ENCODE data around the gene ASIC3. TPM values are rescaled to one million over a fixed set of nuclear protein-coding genes. Genes with fewer than 3 reads are reported as not detected.

Gene ASIC3
- total and polyA plus RNA-seq, 4 donors, result 0.37 to 3.9 (median 2.4) TPM

DNA sequence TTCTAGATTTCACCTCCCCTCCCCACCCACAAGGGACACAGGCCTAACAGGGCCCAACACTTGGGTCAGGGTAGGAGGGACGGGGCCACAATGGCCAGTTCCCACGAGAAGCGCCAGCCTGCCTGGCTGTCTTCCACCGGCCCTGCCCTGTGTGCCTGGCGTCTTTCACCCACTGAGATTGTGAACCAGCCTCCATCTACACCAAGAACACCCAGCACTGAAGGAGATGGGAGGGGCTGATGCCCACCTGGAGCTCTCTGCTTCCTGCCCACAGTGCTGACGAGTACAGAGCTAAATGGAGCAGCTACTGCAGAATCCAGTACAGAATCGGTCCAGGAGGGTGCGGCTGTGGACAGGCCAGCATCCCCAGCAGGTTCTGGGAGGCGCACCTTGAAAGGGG lies 2.4 kb upstream of the ASIC3 start:
- DNase-seq (no peak), ATAC-seq (ENCODE audit: insufficient read depth, low FRiP score) (no peak)
- H3K4me3 ChIP-seq, result no peak overlapping the region
- peaks cover 0 to 26% (median 2%) of the 10 kb centered on the region in 5 donors for H3K4me1 ChIP-seq (ENCODE audit: control insufficient read depth in 5 of 5, insufficient read depth in 5 of 5, low read length in 5 of 5)
- no peak overlapping the region for H3K27ac ChIP-seq (ENCODE audit: low read depth in 1 of 2, low read length in 1 of 2)
- H3K9me3 ChIP-seq (ENCODE audit: control insufficient read depth in 4 of 4, insufficient read depth in 3 of 4, low read length in 3 of 4), result peaks cover 0 to 2% (median 0%) of the 10 kb centered on the region in 4 donors
- TF ChIP-seq, protein P1, sequence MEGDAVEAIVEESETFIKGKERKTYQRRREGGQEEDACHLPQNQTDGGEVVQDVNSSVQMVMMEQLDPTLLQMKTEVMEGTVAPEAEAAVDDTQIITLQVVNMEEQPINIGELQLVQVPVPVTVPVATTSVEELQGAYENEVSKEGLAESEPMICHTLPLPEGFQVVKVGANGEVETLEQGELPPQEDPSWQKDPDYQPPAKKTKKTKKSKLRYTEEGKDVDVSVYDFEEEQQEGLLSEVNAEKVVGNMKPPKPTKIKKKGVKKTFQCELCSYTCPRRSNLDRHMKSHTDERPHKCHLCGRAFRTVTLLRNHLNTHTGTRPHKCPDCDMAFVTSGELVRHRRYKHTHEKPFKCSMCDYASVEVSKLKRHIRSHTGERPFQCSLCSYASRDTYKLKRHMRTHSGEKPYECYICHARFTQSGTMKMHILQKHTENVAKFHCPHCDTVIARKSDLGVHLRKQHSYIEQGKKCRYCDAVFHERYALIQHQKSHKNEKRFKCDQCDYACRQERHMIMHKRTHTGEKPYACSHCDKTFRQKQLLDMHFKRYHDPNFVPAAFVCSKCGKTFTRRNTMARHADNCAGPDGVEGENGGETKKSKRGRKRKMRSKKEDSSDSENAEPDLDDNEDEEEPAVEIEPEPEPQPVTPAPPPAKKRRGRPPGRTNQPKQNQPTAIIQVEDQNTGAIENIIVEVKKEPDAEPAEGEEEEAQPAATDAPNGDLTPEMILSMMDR (IDR thresholded peaks at IDR 0.05; ENCODE audit: control extremely low read depth, extremely low read depth), result no peak
- WGBS, 2 donors, result 89 to 94% methylated on average over 9 of the region's 9 CpGs
- peaks cover 0 to 5% (median 0%) of the 10 kb centered on the region in 3 donors for H3K27me3 ChIP-seq (ENCODE audit: control insufficient read depth in 3 of 3, insufficient read depth in 3 of 3, low read length in 2 of 3)
- no peak overlapping the region for H3K9ac ChIP-seq (ENCODE audit: insufficient read depth in 1 of 2, low read length in 2 of 2)
- H3K36me3 ChIP-seq (ENCODE audit: control insufficient read depth in 4 of 4, insufficient read depth in 4 of 4, low read length in 4 of 4), result peaks cover 0 to 12% (median 3%) of the 10 kb centered on the region in 4 donors

DNA sequence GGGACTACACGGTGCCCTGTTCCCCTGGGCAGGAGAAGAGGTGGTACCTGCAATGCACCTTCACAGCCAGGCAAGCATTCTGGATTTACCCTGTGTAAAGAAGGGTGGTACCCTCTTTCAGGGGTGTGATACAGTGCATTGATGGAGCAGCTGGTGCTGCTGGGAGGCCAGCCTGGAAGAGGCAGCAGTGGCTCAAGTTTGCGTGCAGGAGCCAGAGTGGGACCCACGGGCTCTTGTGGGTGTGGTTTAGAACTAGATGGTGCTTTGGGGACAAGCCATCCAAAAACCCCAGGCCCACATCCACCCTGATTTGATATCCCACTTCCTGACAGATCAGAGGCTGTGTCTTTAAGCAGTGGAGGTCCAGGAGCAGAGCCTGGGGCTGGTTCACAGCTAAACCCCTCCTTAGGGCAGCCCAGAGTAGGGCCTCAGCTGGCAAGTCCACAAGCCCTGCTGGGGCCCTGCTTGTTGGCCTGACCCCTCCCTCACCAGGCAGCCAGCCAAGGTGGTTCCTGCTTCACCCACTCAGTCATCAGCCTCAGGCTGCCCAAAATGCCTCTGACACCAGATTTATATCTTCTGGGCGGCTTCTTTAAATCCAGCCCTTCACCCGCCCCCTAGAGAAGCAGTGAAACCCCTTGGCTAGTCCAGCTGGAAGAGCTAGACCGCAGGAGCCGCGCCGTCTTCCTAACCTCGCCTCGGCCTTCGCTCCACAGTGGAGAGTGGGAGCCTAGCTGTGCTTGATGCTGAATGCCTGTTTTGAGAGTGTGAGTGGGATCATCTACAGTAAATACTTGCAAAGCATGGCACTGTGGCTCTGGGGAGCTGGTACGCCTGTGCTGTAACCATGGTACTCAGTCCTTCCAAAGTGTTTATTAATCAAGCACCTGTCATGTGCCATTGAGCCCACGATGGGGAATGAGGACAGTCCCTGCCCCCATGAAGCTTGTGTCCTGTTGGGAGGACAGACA lies 1.4 kb upstream of the ASIC3 start:
- DNase-seq (peak; percentile 91 to 95 (median 92)), ATAC-seq (ENCODE audit: insufficient read depth, low FRiP score) (no peak)
- Histone ChIP-seq H3K9ac (ENCODE audit: insufficient read depth in 1 of 2, low read length in 2 of 2) (no peak overlapping the region), H3K27me3 (ENCODE audit: control insufficient read depth in 3 of 3, insufficient read depth in 3 of 3, low read length in 2 of 3) (peaks cover 0 to 5% (median 0%) of the 10 kb centered on the region in 3 donors), H3K4me3 (no peak overlapping the region), H3K9me3 (ENCODE audit: control insufficient read depth in 4 of 4, insufficient read depth in 3 of 4, low read length in 3 of 4) (peaks cover 0 to 2% (median 0%) of the 10 kb centered on the region in 4 donors), H3K27ac (ENCODE audit: low read depth in 1 of 2, low read length in 1 of 2) (no peak overlapping the region), H3K4me1 (ENCODE audit: control insufficient read depth in 5 of 5, insufficient read depth in 5 of 5, low read length in 5 of 5) (peaks cover 0 to 26% (median 5%) of the 10 kb centered on the region in 5 donors), H3K36me3 (ENCODE audit: control insufficient read depth in 4 of 4, insufficient read depth in 4 of 4, low read length in 4 of 4) (peaks cover 0 to 11% (median 3%) of the 10 kb centered on the region in 4 donors)
- 47 to 49% methylated on average over 14 of the region's 14 CpGs for WGBS, 2 donors
- TF ChIP-seq, protein P1 (IDR thresholded peaks at IDR 0.05; ENCODE audit: control extremely low read depth, extremely low read depth), result no peak

DNA sequence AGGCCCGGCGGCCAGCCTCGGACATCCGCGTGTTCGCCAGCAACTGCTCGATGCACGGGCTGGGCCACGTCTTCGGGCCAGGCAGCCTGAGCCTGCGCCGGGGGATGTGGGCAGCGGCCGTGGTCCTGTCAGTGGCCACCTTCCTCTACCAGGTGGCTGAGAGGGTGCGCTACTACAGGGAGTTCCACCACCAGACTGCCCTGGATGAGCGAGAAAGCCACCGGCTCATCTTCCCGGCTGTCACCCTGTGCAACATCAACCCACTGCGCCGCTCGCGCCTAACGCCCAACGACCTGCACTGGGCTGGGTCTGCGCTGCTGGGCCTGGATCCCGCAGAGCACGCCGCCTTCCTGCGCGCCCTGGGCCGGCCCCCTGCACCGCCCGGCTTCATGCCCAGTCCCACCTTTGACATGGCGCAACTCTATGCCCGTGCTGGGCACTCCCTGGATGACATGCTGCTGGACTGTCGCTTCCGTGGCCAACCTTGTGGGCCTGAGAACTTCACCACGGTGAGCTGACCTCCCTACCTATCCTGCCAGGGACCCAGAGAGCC lies 656 bp downstream of the ASIC3 start:
- Histone ChIP-seq H3K27me3 (ENCODE audit: control insufficient read depth in 3 of 3, insufficient read depth in 3 of 3, low read length in 2 of 3) (peaks cover 0 to 5% (median 0%) of the 10 kb centered on the region in 3 donors), H3K36me3 (ENCODE audit: control insufficient read depth in 4 of 4, insufficient read depth in 4 of 4, low read length in 4 of 4) (peaks cover 0 to 6% (median 1%) of the 10 kb centered on the region in 4 donors), H3K27ac (ENCODE audit: low read depth in 1 of 2, low read length in 1 of 2) (no peak overlapping the region), H3K9me3 (ENCODE audit: control insufficient read depth in 4 of 4, insufficient read depth in 3 of 4, low read length in 3 of 4) (no peaks in the 10 kb centered on the region), H3K4me1 (ENCODE audit: control insufficient read depth in 5 of 5, insufficient read depth in 5 of 5, low read length in 5 of 5) (peaks cover 0 to 26% (median 5%) of the 10 kb centered on the region in 5 donors), H3K4me3 (no peak overlapping the region), H3K9ac (ENCODE audit: insufficient read depth in 1 of 2, low read length in 2 of 2) (no peak overlapping the region)
- no peak for ATAC-seq (ENCODE audit: insufficient read depth, low FRiP score)
- WGBS, 2 donors, result 90 to 94% methylated on average over 38 of the region's 38 CpGs
- TF ChIP-seq, protein P1 (IDR thresholded peaks at IDR 0.05; ENCODE audit: control extremely low read depth, extremely low read depth), result no peak
- no peak for DNase-seq

All from lung (tissue), 12 donors.